ENCODE measurements around the gene ATXN2. TPM values are rescaled to one million over a fixed set of nuclear protein-coding genes. Genes with fewer than 3 reads are reported as not detected.

ATXN2 gene, protein sequence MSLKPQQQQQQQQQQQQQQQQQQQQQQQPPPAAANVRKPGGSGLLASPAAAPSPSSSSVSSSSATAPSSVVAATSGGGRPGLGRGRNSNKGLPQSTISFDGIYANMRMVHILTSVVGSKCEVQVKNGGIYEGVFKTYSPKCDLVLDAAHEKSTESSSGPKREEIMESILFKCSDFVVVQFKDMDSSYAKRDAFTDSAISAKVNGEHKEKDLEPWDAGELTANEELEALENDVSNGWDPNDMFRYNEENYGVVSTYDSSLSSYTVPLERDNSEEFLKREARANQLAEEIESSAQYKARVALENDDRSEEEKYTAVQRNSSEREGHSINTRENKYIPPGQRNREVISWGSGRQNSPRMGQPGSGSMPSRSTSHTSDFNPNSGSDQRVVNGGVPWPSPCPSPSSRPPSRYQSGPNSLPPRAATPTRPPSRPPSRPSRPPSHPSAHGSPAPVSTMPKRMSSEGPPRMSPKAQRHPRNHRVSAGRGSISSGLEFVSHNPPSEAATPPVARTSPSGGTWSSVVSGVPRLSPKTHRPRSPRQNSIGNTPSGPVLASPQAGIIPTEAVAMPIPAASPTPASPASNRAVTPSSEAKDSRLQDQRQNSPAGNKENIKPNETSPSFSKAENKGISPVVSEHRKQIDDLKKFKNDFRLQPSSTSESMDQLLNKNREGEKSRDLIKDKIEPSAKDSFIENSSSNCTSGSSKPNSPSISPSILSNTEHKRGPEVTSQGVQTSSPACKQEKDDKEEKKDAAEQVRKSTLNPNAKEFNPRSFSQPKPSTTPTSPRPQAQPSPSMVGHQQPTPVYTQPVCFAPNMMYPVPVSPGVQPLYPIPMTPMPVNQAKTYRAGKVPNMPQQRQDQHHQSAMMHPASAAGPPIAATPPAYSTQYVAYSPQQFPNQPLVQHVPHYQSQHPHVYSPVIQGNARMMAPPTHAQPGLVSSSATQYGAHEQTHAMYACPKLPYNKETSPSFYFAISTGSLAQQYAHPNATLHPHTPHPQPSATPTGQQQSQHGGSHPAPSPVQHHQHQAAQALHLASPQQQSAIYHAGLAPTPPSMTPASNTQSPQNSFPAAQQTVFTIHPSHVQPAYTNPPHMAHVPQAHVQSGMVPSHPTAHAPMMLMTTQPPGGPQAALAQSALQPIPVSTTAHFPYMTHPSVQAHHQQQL
- 9.6 and 16.9 TPM in 2 replicates for total RNA-seq

DNA sequence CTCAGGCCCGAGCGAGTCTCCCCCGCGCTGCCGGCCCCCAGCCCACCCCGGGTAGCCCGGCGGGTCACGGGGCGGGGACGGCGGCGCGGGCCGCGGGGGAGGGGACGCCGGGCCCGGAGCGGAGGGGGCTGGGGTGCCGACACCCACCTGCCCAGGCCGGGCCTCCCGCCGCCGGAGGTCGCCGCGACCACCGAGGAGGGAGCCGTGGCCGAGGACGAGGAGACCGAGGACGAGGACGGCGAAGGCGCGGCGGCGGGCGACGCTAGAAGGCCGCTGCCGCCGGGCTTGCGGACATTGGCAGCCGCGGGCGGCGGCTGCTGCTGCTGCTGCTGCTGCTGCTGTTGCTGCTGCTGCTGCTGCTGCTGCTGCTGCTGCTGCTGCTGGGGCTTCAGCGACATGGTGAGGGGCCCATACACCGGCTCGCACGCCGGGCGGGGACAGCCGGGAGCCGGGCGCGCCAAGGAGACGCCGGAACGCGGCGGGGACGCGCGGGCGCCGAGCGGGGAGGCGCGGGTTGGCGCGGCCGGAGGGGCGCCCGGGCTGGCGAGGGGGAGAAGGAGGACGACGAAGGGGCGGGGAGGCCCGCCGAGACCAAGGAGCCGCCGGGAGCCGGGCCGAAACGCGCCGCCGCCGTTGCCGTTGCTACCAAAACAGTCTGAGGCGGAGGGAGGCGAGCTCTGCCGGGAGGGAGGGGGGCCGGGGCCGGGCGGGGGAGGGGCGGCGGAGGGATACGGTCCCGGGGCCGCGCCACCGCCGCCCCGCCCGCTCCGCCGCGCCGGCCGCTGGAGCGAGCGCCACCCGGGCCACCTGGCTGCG is at the start of gene ATXN2:
Gene ATXN2, minus strand, starts transcription at position 679 of the 816 bp plus-strand sequence. Its CDS starts 281 bp downstream, at position 398.

DNA sequence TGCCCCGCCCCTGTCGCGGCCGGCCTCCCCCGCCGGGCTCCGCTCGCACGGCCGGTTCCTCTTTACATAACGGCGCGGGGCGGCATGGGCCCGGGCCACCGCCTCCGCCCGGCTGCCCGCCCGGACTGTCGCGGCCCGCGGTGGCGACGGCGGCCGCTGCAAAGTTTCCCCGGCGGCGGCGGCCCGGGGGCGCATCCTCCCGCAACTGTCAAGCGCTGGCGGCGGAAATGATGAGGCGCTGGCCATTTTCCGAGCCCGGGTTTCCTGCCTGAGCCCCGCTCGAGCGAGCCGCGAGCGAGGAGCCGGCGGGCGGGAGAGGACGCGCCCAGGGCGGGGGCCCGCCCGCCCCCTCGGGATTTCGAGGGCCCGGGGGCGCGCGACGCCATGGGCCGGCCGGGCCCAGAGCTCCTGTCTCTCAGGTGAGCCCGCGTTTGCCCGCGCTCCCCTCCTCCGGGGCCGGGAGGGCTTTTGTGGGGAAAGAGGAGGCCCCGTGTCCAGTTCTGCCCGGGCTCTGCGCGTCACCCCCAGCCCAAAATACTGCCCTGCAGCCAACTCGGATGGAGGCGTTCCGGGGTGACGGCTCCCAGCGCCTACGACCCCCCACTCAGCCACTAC is 193.1 kb downstream of the ATXN2 start, which contains the start of gene SH2B3:
Gene SH2B3, plus strand, starts transcription at position 65 of the 615 bp plus-strand sequence. CDS start 12,223 bp downstream, outside the sequence.

Other genes starting within 250 kb of the ATXN2 start
- gene PHETA1, start 230.2 kb downstream of the ATXN2 start, total RNA-seq, result 8.9 and 10.4 TPM in 2 replicates
- 12.4 and 19.2 TPM in 2 replicates for gene SH2B3, start 193.4 kb downstream of the ATXN2 start, total RNA-seq
- gene BRAP, start 86.6 kb upstream of the ATXN2 start, total RNA-seq, result 11.1 and 13.3 TPM in 2 replicates
- 10.8 and 14.8 TPM in 2 replicates for gene ACAD10, start 86.7 kb upstream of the ATXN2 start, total RNA-seq
- gene ALDH2, start 167.6 kb upstream of the ATXN2 start, total RNA-seq, result 30.5 and 31.1 TPM in 2 replicates
- 37.0 and 70.1 TPM in 2 replicates for gene MAPKAPK5, start 242.9 kb upstream of the ATXN2 start, total RNA-seq

Measured in airway epithelial cell (primary cell).